Neural cell (in vitro differentiated cells): ENCODE data around the gene MYO3B.

Experiments
- CTCF ChIP-seq: fragments of 450-650 bp; IDR thresholded peaks from 2 replicates; pipeline ENCODE4 v1.5.1; 2014; ENCODE audit warnings: antibody characterized with exemption, mild to moderate bottlenecking, moderate library complexity; ENCODE audit not compliant: poor library complexity, severe bottlenecking
- EP300 ChIP-seq: fragments of 450-650 bp; conservative IDR thresholded peaks from 2 replicates; pipeline ENCODE4 v1.6.1; 2014; ENCODE audit warnings: antibody characterized with exemption, mild to moderate bottlenecking, moderate library complexity; ENCODE audit not compliant: poor library complexity, severe bottlenecking
- EZH2 ChIP-seq: fragments of 200-600, 300-800 bp; shearing (Covaris generic), sonication (generic); IDR thresholded peaks from 2 replicates; pipeline ENCODE4 v1.6.1; 2014; ENCODE audit warnings: antibody characterized with exemption, low read length, borderline replicate concordance, mild to moderate bottlenecking; ENCODE audit not compliant: insufficient read depth, poor library complexity, severe bottlenecking
- POLR2AphosphoS5 ChIP-seq: IDR thresholded peaks from 2 replicates; pipeline ENCODE4 v1.6.1; 2012
- SMC3 ChIP-seq: fragments of 450-650 bp; conservative IDR thresholded peaks from 2 replicates; pipeline ENCODE4 v1.6.1; 2014; ENCODE audit warnings: antibody characterized with exemption, mild to moderate bottlenecking, moderate library complexity; ENCODE audit not compliant: poor library complexity
- TAF1 ChIP-seq: IDR thresholded peaks from 2 replicates; pipeline ENCODE4 v1.6.1; 2012; ENCODE audit warnings: low read depth

GRCh38 chr2:170196963-170197362, 19.0 kb downstream of the MYO3B start:
- TF ChIP-seq EP300 (no peak), TAF1 (no peak), EZH2 (no peak), SMC3 (no peak), POLR2AphosphoS5 (no peak), CTCF (no peak)
